WTC11 (cell line): ENCODE data around the gene MORC1.

Experiments
- ATF3 ChIP-seq: sonication (generic); formaldehyde crosslinking; conservative IDR thresholded peaks from 2 replicates; pipeline ENCODE4 v1.8.1; 2022; ENCODE audit warnings: mild to moderate bottlenecking, missing genetic modification reagents
- CTCF ChIP-seq: fragments of 200-600 bp; IDR thresholded peaks from 2 replicates; pipeline ENCODE4 v1.8.0; 2022; ENCODE audit warnings: antibody characterized with exemption
- E2F5 ChIP-seq: sonication (generic); formaldehyde crosslinking; IDR thresholded peaks from 2 replicates; pipeline ENCODE4 v1.8.1; 2022; ENCODE audit warnings: mild to moderate bottlenecking, moderate library complexity, missing genetic modification reagents
- ELF4 ChIP-seq: sonication (generic); formaldehyde crosslinking; IDR thresholded peaks from 2 replicates; pipeline ENCODE4 v1.8.1; 2022; ENCODE audit warnings: low read depth, mild to moderate bottlenecking, moderate library complexity, missing genetic modification reagents
- ESRRA ChIP-seq: sonication (generic); formaldehyde crosslinking; IDR thresholded peaks from 2 replicates; pipeline ENCODE4 v1.8.1; 2022; ENCODE audit warnings: mild to moderate bottlenecking, missing genetic modification reagents, borderline replicate concordance
- JUN ChIP-seq: sonication (generic); formaldehyde crosslinking; IDR thresholded peaks from 2 replicates; pipeline ENCODE4 v1.8.0; 2023; ENCODE audit warnings: mild to moderate bottlenecking, missing genetic modification reagents
- KAT7 ChIP-seq: sonication (generic); formaldehyde crosslinking; IDR thresholded peaks from 2 replicates; pipeline ENCODE4 v1.8.1; 2023; ENCODE audit warnings: missing genetic modification reagents, mild to moderate bottlenecking, borderline replicate concordance
- NR1H2 ChIP-seq: sonication (generic); formaldehyde crosslinking; IDR thresholded peaks from 2 replicates; pipeline ENCODE4 v1.9.0; 2021; ENCODE audit warnings: mild to moderate bottlenecking, moderate library complexity, missing genetic modification reagents
- NR2C2 ChIP-seq: sonication (generic); formaldehyde crosslinking; IDR thresholded peaks from 2 replicates; pipeline ENCODE4 v1.8.0; 2022; ENCODE audit warnings: mild to moderate bottlenecking, missing genetic modification reagents
- PREB ChIP-seq: sonication (generic); formaldehyde crosslinking; IDR thresholded peaks from 2 replicates; pipeline ENCODE4 v1.8.1; 2022; ENCODE audit warnings: mild to moderate bottlenecking, missing genetic modification reagents, moderate library complexity, borderline replicate concordance
- RELA ChIP-seq: sonication (generic); formaldehyde crosslinking; IDR thresholded peaks from 2 replicates; pipeline ENCODE4 v1.8.1; 2022; ENCODE audit warnings: missing genetic modification reagents, mild to moderate bottlenecking, borderline replicate concordance
- USF2 ChIP-seq: sonication (generic); formaldehyde crosslinking; IDR thresholded peaks from 2 replicates; pipeline ENCODE4 v1.8.1; 2023; ENCODE audit warnings: mild to moderate bottlenecking, missing genetic modification reagents, moderate library complexity

GRCh38 chr3:109057056-109057455 is 60.9 kb downstream of the MORC1 start:
- TF ChIP-seq ATF3 (no peak), E2F5 (no peak), CTCF (no peak), KAT7 (no peak), RELA (CRISPR knock-in tag) (no peak), NR2C2 (CRISPR knock-in tag) (no peak), JUN (CRISPR knock-in tag) (no peak), USF2 (no peak), ELF4 (CRISPR knock-in tag) (no peak), NR1H2 (CRISPR knock-in tag) (no peak), ESRRA (CRISPR knock-in tag) (no peak), PREB (CRISPR knock-in tag) (no peak)
